HG03558 (cell line): ENCODE data around the gene GLI1.
"Not testable (repeated sequence)": the region's sequence is repeated elsewhere in the genome, so short reads cannot be mapped to it uniquely, and the experiment has no call there.

Experiments
- ATAC-seq: cut with Tn5 transposase; IDR thresholded peaks from one replicate; pipeline ENCODE4 v1.9.1; 2021; ENCODE audit warnings: moderate number of reproducible peaks; ENCODE audit not compliant: unreplicated experiment; ENCODE audit errors: extremely low read depth

Gene GLI1

GRCh38 chr12:57459750-57460467 lies at the start of gene GLI1:
TSS of gene GLI1 (plus strand) at chr12:57459785. CDS start at chr12:57463692, 3,907 bp downstream.
- ATAC-seq = no peak

- no peak for ATAC-seq
Measured at GRCh38 chr12:57410534-57410933, 49.1 kb upstream of the GLI1 start.

- ATAC-seq = not testable (repeated sequence)
Measured at GRCh38 chr12:57414160-57414559, 45.4 kb upstream of the GLI1 start.

- no peak for ATAC-seq
Measured at GRCh38 chr12:57415088-57415487, 44.5 kb upstream of the GLI1 start.

GRCh38 chr12:57416039-57416996 lies 43.3 kb upstream of the GLI1 start:
- ATAC-seq = no peak

- no peak for ATAC-seq
Measured at GRCh38 chr12:57418255-57418654, 41.3 kb upstream of the GLI1 start.

- ATAC-seq = no peak
Measured at GRCh38 chr12:57419495-57419894, 40.1 kb upstream of the GLI1 start.

GRCh38 chr12:57420482-57420881 lies 39.1 kb upstream of the GLI1 start:
- ATAC-seq = no peak

GRCh38 chr12:57426948-57427347 lies 32.6 kb upstream of the GLI1 start:
- ATAC-seq = not testable (repeated sequence)

GRCh38 chr12:57428965-57429364 lies 30.6 kb upstream of the GLI1 start:
- no peak for ATAC-seq

GRCh38 chr12:57429473-57430111 lies 30.0 kb upstream of the GLI1 start:
- ATAC-seq = no peak

GRCh38 chr12:57430112-57430930 lies 29.3 kb upstream of the GLI1 start:
- peak; percentile 28 for ATAC-seq

GRCh38 chr12:57430931-57431566 lies 28.5 kb upstream of the GLI1 start, which contains the start of gene R3HDM2:
TSS of gene R3HDM2 (minus strand) at chr12:57431043. CDS start at chr12:57310428, 120,615 bp downstream.
- ATAC-seq = peak; percentile 89

- no peak for ATAC-seq
Measured at GRCh38 chr12:57431654-57432188, 27.9 kb upstream of the GLI1 start.

- ATAC-seq = no peak
Measured at GRCh38 chr12:57433370-57433769, 26.2 kb upstream of the GLI1 start.

GRCh38 chr12:57434517-57435223 lies 24.9 kb upstream of the GLI1 start, which contains the start of gene INHBC:
TSS of gene INHBC (plus strand) at chr12:57434784. CDS start at chr12:57434887, 103 bp downstream.
- ATAC-seq = no peak

- ATAC-seq = no peak
Measured at GRCh38 chr12:57435293-57435692, 24.3 kb upstream of the GLI1 start.

- no peak for ATAC-seq
Measured at GRCh38 chr12:57438400-57438799, 21.2 kb upstream of the GLI1 start.
